IPS-18a (cell line): Measurements from ENCODE around the gene DLX2.

Experiments used
- H3K27ac ChIP-seq: one replicate; pipeline ENCODE4 v1.5.1; 2013; ENCODE audit warnings: low read length
- H3K27me3 ChIP-seq: one replicate; pipeline ENCODE4 v1.6.1; 2013; ENCODE audit warnings: mild to moderate bottlenecking, low read length; ENCODE audit not compliant: control insufficient read depth, insufficient read depth
- H3K36me3 ChIP-seq: one replicate; pipeline ENCODE4 v1.6.1; 2013; ENCODE audit warnings: low read depth, low read length; ENCODE audit not compliant: control insufficient read depth
- H3K4me1 ChIP-seq: one replicate; pipeline ENCODE4 v1.6.1; 2013; ENCODE audit warnings: low read depth, low read length; ENCODE audit not compliant: control insufficient read depth
- H3K4me3 ChIP-seq: one replicate; pipeline ENCODE4 v1.5.1; 2013; ENCODE audit warnings: low read length
- H3K9ac ChIP-seq: one replicate; pipeline ENCODE4 v1.6.1; 2013; ENCODE audit warnings: mild to moderate bottlenecking, low read length, moderate library complexity
- H3K9me3 ChIP-seq: one replicate; pipeline ENCODE4 v1.6.1; 2013; ENCODE audit warnings: low read depth, low read length; ENCODE audit not compliant: control insufficient read depth

Gene DLX2

DNA sequence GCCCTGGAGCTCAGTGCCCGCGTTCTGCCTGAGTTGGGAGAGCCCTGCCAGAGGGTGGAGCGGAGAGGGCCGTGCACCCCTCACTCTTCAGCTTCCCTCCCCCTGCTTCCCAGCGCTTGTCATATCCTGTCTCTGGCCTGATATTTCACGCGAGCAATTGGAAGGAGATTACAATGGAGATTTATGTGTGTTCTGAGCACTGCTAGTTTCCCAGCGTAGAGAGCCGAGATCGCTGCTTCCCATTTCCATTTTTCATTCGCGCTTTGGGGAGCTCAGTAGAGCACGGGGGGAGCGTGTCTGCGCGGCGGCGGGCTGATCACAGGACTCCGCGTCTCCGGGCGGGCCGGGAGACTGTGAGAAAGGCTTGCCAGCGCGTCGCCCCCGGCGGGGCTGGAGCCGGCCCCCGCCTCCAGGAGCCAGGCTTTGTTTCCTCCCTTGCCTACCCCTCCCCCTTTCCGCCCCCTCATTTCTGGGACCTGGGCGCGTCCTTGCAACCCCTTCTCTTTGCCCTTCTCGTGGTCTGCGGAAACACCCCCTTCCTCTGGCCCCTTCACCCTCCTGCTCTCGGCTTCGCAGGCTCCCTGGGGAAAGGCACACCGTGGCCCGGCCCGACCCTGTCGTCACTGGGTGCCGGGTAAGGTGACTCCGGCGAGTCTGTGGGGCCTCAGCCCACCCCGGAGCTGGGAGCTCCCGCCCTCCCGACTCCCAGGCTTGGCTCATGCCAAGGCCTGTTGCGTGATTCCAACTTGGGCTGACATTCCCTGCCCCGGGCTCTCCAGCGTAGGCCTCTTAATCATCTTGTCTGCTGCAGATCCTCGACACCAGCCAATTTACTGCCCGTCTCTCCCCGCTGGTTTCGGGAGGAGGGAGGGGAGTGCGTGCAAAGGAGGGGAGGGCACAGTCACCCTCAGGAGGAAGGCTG, 5.8 kb downstream of the DLX2 start:
- Histone ChIP-seq H3K4me3 (peak overlapping the region; percentile 37), H3K9me3 (no peaks in the 10 kb centered on the region), H3K36me3 (no peaks in the 10 kb centered on the region), H3K4me1 (peaks cover 26% of the 10 kb centered on the region), H3K27me3 (peaks cover 100% of the 10 kb centered on the region), H3K27ac (no peak overlapping the region), H3K9ac (no peak overlapping the region)

DNA sequence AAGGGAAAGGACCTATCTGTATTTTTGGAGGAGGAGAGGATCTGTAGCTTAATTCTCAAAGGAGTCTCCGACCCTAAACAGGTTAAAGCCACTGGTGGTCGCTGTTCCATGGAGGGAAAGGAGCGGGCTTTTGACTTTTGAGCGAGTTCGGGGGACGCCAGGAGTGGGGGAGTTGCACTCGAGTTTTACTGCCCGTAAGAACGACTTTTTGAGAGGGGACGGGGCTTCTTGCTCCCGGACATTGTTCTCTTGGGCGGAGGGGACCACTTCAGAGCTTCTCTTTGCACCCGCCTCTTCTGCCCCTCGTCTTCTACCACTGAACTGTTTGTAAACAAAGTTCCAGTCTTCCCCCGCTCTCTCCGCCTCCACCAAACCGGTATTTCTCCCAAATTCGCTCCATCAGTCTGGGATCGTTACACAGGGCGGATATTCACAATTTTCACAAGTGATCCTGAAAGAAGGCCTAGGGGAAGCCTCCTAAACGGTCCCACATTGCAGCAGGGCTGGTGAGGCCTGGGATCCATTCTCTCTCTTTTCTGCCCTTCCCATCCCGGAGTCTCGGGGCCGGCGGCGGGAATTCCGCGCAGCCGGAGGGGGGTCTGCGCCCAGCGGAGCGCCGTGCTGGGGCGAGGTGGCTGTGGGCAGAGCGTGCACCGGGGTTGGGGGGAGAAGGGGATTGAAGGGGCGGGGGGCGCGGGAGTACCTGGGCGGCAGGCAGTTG, 6.6 kb downstream of the DLX2 start:
- Histone ChIP-seq H3K9me3 (no peaks in the 10 kb centered on the region), H3K36me3 (no peaks in the 10 kb centered on the region), H3K27me3 (peaks cover 100% of the 10 kb centered on the region), H3K4me3 (peak overlapping the region; percentile 37), H3K9ac (no peak overlapping the region), H3K4me1 (peaks cover 21% of the 10 kb centered on the region), H3K27ac (no peak overlapping the region)

DNA sequence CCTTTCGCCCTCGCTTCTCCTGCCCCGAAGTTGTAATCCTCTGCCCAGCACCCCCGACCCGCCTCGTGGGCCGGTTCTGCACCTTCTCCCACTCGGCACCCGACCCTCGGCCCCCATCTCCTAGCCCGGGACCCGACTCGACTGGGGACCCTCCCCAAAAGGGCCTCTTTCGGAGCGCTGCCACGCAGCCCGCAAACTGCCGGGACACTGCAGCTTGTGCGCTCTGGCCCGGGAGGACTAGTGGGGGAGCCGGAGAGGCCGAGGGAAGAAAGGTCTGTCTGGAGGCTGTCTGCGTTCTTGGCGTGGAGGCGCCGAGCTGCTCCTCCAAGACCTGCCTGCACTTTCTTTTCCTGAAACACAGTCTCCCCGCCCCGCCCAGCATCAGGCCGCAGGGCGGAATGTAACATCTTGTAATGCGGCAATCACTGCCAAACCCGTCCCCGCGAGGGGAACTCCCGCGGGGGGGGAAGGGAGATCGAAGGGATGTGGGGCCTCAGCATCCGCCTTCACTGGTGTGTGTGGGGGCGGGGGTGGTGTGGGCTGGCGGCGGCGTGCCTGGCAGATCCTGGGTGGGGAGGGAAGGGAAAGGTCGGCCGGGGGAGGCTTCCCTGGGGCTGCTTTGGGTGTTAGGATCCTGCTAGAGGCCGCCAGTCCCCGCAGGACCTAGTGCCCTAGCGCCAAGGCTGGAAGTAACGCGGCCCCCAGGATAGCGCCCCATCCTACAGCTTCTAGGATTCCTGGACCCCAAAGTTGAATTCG, 7.4 kb downstream of the DLX2 start:
- Histone ChIP-seq H3K4me1 (peaks cover 21% of the 10 kb centered on the region), H3K9me3 (no peaks in the 10 kb centered on the region), H3K36me3 (no peaks in the 10 kb centered on the region), H3K27me3 (peaks cover 100% of the 10 kb centered on the region), H3K27ac (no peak overlapping the region), H3K9ac (no peak overlapping the region), H3K4me3 (peak overlapping the region; percentile 37)

DNA sequence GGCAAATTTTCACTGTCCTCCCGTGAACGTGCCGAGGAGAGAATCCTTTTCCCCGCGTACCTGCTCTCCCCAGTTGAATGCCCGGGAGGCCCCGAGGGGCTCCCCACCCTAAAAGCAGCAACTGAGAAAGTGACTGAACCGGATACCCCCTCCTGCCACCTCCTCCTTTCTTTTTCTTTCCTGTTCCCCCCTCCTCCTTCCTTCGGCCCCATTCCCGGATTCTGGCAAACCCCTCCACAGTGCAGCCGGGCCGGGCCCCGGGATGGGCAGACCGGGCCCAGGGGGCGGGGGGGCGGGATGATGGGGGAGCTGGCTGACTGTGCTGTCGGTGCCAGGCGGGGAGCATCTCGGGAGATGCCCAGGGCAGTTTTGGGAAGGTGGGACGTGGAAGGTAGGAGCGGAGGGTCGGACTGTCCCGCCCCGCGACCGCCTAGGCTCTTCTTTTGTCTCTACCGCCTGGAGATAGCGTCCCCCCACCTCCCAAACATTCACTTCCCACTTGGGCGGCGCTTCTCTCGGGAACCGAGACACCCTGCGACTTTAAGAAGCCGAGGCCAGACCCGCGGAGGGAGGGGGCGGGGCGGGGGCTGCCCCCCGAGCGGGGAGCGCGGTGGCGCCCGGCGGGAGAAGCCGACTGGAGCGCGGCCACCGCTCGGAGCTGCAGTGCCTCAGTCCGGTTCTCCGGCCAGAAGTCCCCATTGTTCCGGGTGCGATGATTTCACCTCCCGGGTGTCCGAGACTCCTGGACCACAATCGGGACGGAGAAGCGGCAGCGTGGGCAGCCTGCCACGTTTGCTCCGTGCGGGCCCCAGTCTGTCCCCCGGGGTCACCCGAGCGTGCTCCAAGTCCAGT, 8.2 kb downstream of the DLX2 start:
- Histone ChIP-seq H3K9me3 (no peaks in the 10 kb centered on the region), H3K9ac (no peak overlapping the region), H3K4me1 (peaks cover 18% of the 10 kb centered on the region), H3K4me3 (peak overlapping the region; percentile 37), H3K27ac (no peak overlapping the region), H3K27me3 (peaks cover 100% of the 10 kb centered on the region), H3K36me3 (no peaks in the 10 kb centered on the region)

DNA sequence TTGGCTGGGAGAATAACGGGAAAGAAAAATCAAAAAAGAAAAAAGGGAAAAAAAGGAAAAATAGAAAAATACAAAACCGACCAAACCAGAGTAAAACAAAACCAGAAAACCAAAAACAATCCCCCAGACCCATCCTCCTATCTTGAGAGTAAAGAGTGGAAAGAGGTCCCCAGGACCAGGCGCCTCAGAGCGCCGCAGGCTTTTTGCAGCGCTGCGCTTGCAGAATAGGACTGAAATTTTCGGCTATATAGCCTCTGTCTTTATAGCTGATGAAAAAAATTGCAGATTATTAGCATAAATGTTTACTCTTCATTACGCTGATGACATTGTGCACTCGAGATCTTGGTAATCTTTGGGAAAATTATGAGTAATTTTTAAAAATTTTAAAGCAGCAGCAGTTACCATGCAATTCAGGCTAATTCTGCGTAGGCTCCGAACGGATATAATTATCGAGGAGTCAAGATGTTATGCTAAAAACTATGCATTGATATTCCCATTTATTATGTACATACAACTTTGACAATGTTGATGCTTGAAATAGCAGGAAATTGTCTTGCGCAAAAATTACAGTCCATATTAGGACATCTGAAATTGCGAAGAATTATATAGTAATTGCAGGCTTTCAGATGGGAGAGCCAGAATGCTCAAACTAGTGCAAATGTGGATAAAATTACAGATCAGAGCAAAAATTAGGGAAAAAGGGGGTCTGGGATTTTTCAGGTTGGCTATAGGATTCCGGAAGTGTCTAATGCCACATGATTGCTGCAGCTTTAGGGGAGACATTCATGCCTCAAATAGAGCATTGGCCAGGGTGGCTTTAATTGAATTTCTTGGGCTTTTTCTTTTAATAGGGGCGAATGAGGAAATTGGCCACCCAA, 9.0 kb downstream of the DLX2 start:
- H3K9ac ChIP-seq = no peak overlapping the region
- no peak overlapping the region for H3K27ac ChIP-seq
- H3K36me3 ChIP-seq = no peaks in the 10 kb centered on the region
- peaks cover 100% of the 10 kb centered on the region for H3K27me3 ChIP-seq
- H3K4me1 ChIP-seq = peaks cover 13% of the 10 kb centered on the region
- H3K4me3 ChIP-seq = no peak overlapping the region
- H3K9me3 ChIP-seq = no peaks in the 10 kb centered on the region

DNA sequence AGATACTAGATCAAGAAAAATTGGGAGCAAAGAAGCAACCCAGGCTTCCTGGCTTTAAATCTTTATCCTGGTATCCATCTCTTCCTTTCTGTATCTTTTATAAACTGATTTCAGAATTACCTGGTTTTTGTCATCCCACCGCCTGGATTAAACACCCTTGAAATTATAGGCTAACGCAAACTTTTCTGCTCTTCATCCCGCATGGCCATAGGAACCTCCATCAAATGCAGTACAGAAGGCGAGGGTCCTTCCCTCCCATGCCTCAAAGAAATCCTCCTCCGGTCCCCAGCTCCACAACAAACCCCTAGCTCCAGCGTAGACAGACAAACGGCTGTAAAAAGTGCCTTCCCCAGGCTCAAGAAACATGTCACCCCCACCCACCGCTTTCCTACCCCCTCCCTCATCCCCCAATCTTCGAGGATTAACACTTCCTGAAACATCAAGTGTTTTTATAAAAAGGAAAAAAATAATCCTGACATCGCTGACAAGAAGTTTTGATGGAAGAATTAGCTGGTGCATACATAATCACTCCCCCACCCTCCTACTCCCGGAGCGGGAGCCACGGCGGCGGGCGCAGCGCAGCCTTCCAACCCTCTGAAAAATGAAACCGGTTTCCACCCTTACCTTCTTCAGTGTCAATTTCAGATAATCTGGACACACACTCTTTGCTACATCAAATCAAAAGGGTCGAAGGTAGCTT, 9.8 kb downstream of the DLX2 start:
- H3K4me3 ChIP-seq = no peak overlapping the region
- H3K9ac ChIP-seq = no peak overlapping the region
- no peaks in the 10 kb centered on the region for H3K9me3 ChIP-seq
- no peak overlapping the region for H3K27ac ChIP-seq
- peaks cover 100% of the 10 kb centered on the region for H3K27me3 ChIP-seq
- H3K36me3 ChIP-seq = no peaks in the 10 kb centered on the region
- peaks cover 14% of the 10 kb centered on the region for H3K4me1 ChIP-seq

DNA sequence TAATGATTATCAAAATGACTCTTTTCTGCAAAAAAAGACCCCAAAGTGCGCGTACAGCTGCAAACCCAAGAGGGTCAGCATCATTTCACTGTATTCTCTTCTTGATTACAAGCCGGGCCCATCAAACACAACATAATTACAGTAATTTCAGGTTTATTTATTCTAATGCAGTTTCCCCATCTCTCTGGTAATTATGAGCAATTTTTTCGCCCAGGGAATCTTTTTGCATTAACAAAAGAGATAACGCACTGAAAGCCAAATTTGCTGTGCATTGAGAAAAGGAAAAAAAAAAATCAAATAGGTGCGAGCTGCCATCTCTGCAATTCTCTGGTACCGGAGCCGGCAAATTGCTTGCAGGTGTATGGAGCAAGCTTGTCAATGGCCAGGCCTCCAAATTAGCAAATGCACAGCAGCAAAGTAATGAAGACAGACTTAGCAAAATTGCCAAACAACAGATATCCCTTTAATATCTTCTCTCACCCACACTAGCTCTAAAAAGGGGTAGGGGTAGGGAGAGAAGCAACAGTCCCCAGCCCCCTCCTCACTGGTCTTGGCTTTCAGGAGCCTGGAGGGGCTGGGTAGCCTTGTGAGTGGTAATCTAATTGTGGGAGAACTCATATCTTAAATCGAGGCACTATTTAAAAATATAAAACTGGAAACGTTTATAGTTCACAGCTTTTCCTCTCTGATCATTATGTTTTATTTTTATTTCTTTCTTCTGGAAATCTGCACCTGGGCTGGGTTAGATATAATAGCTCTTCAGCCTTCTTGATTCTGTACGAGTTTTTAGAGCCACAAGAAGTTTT, 10.7 kb downstream of the DLX2 start:
- Histone ChIP-seq H3K27ac (no peak overlapping the region), H3K9ac (no peak overlapping the region), H3K4me3 (no peak overlapping the region), H3K9me3 (no peaks in the 10 kb centered on the region), H3K27me3 (peaks cover 100% of the 10 kb centered on the region), H3K4me1 (peaks cover 17% of the 10 kb centered on the region), H3K36me3 (no peaks in the 10 kb centered on the region)

DNA sequence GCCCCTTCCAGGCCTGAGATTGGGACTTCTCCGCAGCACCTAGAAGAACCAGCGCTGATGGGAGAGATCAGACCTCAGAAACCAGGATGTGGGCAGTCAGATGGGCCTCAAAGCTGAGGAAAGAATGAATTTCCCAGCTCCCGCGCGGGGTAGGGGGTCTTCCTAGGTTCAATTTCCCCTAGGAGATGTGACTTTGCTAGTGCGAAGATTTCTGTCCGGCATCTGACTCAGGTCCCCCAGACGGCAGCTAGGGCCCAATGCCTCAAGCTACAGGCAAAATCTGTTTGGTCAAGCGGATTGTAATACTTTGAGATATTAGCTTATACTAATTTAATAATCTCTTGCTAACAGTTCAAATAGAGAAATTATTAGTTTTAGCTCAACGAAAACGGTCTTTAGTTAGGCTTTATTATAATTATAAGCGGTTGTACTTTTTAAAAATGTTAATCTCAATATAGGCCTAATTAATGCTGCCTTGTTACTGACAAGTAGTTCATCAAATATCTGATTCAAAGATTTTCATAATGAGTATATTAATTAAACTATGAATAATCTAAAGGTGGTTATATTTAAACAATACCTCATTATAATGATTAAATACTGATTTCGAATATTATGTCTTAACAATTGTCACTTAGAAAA, 11.6 kb downstream of the DLX2 start:
- peaks cover 100% of the 10 kb centered on the region for H3K27me3 ChIP-seq
- H3K27ac ChIP-seq = no peak overlapping the region
- H3K9me3 ChIP-seq = no peaks in the 10 kb centered on the region
- H3K4me3 ChIP-seq = no peak overlapping the region
- H3K9ac ChIP-seq = no peak overlapping the region
- H3K36me3 ChIP-seq = no peaks in the 10 kb centered on the region
- peaks cover 21% of the 10 kb centered on the region for H3K4me1 ChIP-seq
